ENCODE results near the gene TMEM8B. TPM values are rescaled to one million over a fixed set of nuclear protein-coding genes. Genes with fewer than 3 reads are reported as not detected.
"Not testable (repeated sequence)": the region's sequence is repeated elsewhere in the genome, so short reads cannot be mapped to it uniquely, and the experiment has no call there.

Gene TMEM8B
- total RNA-seq, 4 donors from 2014 or later = 11.7 to 23.8 (median 18.6) TPM

GRCh38 chr9:35910613-35911359 lies 81.8 kb downstream of the TMEM8B start:
- Histone ChIP-seq H3K4me1 (peaks cover 18 to 77% (median 53%) of the 10 kb centered on the region in 3 donors), H3K36me3 (no peaks in the 10 kb centered on the region), H3K4me3 (peak overlapping the region in 1 of 2 donors; percentile 23), H3K27me3 (no peaks in the 10 kb centered on the region), H3K9me3 (no peaks in the 10 kb centered on the region), H3K27ac (peak overlapping the region; percentile 82 to 96 (median 90))
- no peak for TF ChIP-seq POLR2A (IDR thresholded peaks at IDR 0.05)
- no peak for TF ChIP-seq POLR2AphosphoS5 (IDR thresholded peaks at IDR 0.05)
- peak in 3 of 4 experiments; percentile 46 to 71 (median 51) for TF ChIP-seq CTCF (IDR thresholded peaks at IDR 0.05)
- TF ChIP-seq EP300 (IDR thresholded peaks at IDR 0.05) = no peak
- no peak for ATAC-seq
- WGBS, 2 donors (ENCODE audit: low coverage in 1 of 2) = 46 to 70% methylated on average over 3 to 9 of the region's 14 CpGs

- no peak overlapping the region for H3K4me3 ChIP-seq
- H3K9me3 ChIP-seq = no peaks in the 10 kb centered on the region
- no peak for ATAC-seq
- no peak for TF ChIP-seq POLR2AphosphoS5 (IDR thresholded peaks at IDR 0.05)
- TF ChIP-seq POLR2A (IDR thresholded peaks at IDR 0.05) = no peak
- TF ChIP-seq CTCF (IDR thresholded peaks at IDR 0.05) = no peak
- no peak for TF ChIP-seq EP300 (IDR thresholded peaks at IDR 0.05)
- H3K27ac ChIP-seq = peak overlapping the region in 2 of 4 donors; percentile 89 to 92
- WGBS, 2 donors (ENCODE audit: low coverage in 1 of 2) = 66 to 72% methylated on average over 3 to 9 of the region's 10 CpGs
- H3K36me3 ChIP-seq = no peaks in the 10 kb centered on the region
- H3K4me1 ChIP-seq = peaks cover 14 to 68% (median 44%) of the 10 kb centered on the region in 3 donors
- no peaks in the 10 kb centered on the region for H3K27me3 ChIP-seq
Observed at GRCh38 chr9:35911690-35912089, 82.7 kb downstream of the TMEM8B start.

- peaks cover 13 to 65% (median 33%) of the 10 kb centered on the region in 3 donors for H3K4me1 ChIP-seq
- no peak for ATAC-seq
- H3K27ac ChIP-seq = peak overlapping the region in 2 of 4 donors; percentile 89 to 92
- peak overlapping the region in 1 of 2 donors; percentile 8 for H3K4me3 ChIP-seq
- H3K9me3 ChIP-seq = no peaks in the 10 kb centered on the region
- no peaks in the 10 kb centered on the region for H3K27me3 ChIP-seq
- WGBS, 2 donors (ENCODE audit: low coverage in 1 of 2) = 82% methylated on average over 8 of the region's 10 CpGs; no CpG with 5 or more reads in 1 of the 2 donors
- no peaks in the 10 kb centered on the region for H3K36me3 ChIP-seq
- TF ChIP-seq CTCF (IDR thresholded peaks at IDR 0.05) (no peak), EP300 (IDR thresholded peaks at IDR 0.05) (no peak), POLR2AphosphoS5 (IDR thresholded peaks at IDR 0.05) (no peak), POLR2A (IDR thresholded peaks at IDR 0.05) (no peak)
Observed at GRCh38 chr9:35912791-35913400, 83.9 kb downstream of the TMEM8B start.

GRCh38 chr9:35913429-35913828 lies 84.4 kb downstream of the TMEM8B start:
- not testable (repeated sequence) for H3K4me3 ChIP-seq, H3K27ac ChIP-seq, H3K27me3 ChIP-seq, H3K9me3 ChIP-seq, ATAC-seq, H3K36me3 ChIP-seq
- H3K4me1 ChIP-seq = peaks cover 10 to 62% (median 28%) of the 10 kb centered on the region in 3 donors

- Histone ChIP-seq H3K27ac (peak overlapping the region in 2 of 4 donors; percentile 2 to 30), H3K36me3 (no peaks in the 10 kb centered on the region), H3K9me3 (no peaks in the 10 kb centered on the region), H3K27me3 (no peaks in the 10 kb centered on the region), H3K4me3 (no peak overlapping the region), H3K4me1 (peaks cover under 1 to 58% (median 19%) of the 10 kb centered on the region in 3 donors)
- 34 to 38% methylated on average over 4 to 7 of the region's 9 CpGs for WGBS, 2 donors (ENCODE audit: low coverage in 1 of 2)
- peak; percentile 62 for ATAC-seq
- TF ChIP-seq CTCF (IDR thresholded peaks at IDR 0.05) = no peak
- no peak for TF ChIP-seq POLR2AphosphoS5 (IDR thresholded peaks at IDR 0.05)
- TF ChIP-seq POLR2A (IDR thresholded peaks at IDR 0.05) = no peak
- TF ChIP-seq EP300 (IDR thresholded peaks at IDR 0.05) = no peak
Observed at GRCh38 chr9:35914301-35914807, 85.3 kb downstream of the TMEM8B start.

Small RNA genes within 50 kb of the gene (small RNA-seq; reads per million reads assigned to genes)
- gene HINT2 = 0 to 0.13 (median 0.04) reads per million in 4 donors

Other genes starting within 250 kb of the TMEM8B start
- gene TESK1, start 224.0 kb upstream of the TMEM8B start, total RNA-seq = 10 to 100 TPM; 38.2 to 77.1 (median 40.2) TPM
- 1 to 10 TPM; 1.0 to 2.0 (median 1.5) TPM for gene CD72, start 210.8 kb upstream of the TMEM8B start, total RNA-seq
- gene SIT1, start 178.3 kb upstream of the TMEM8B start, total RNA-seq = 1 to 10 TPM in 3 of 4 donors, not detected in 1; 1.2 to 1.6 (median 1.6) TPM
- gene RMRP, start 171.2 kb upstream of the TMEM8B start, total RNA-seq = 1,000 to 10,000 TPM; 1,650 to 4,855 (median 3,807) TPM
- 10 to 100 TPM; 61.9 to 94.2 (median 87.0) TPM for gene CCDC107, start 170.9 kb upstream of the TMEM8B start, total RNA-seq
- gene ARHGEF39, start 164.0 kb upstream of the TMEM8B start, total RNA-seq = 1 to 10 TPM in 2 of 4 donors, under 1 TPM in 2; 0.52 to 2.2 (median 0.81) TPM
- gene CA9, start 155.3 kb upstream of the TMEM8B start, total RNA-seq = 1 to 10 TPM in 1 of 4 donors, not detected in 3; 3.9 TPM
- gene TPM2, start 139.3 kb upstream of the TMEM8B start, total RNA-seq = over 10,000 TPM in 3 of 4 donors, 1,000 to 10,000 TPM in 1; 7,572 to 13,568 (median 12,084) TPM
- gene TLN1, start 97.0 kb upstream of the TMEM8B start, total RNA-seq = 1,000 to 10,000 TPM in 3 of 4 donors, 100 to 1,000 TPM in 1; 888 to 1,583 (median 1,047) TPM
- 100 to 1,000 TPM in 1 of 4 donors, 10 to 100 TPM in 3; 75.0 to 104 (median 83.7) TPM for gene CREB3, start 96.6 kb upstream of the TMEM8B start, total RNA-seq
- 10 to 100 TPM; 35.3 to 81.1 (median 54.3) TPM for gene GBA2, start 80.0 kb upstream of the TMEM8B start, total RNA-seq
- 10 to 100 TPM; 19.7 to 34.4 (median 23.4) TPM for gene RGP1, start 79.9 kb upstream of the TMEM8B start, total RNA-seq
- 1 to 10 TPM in 1 of 4 donors, not detected in 3; 2.0 TPM for gene MSMP, start 75.0 kb upstream of the TMEM8B start, total RNA-seq
- gene NPR2, start 37.6 kb upstream of the TMEM8B start, total RNA-seq = 10 to 100 TPM; 12.7 to 39.3 (median 34.5) TPM
- 1 to 10 TPM in 3 of 4 donors, under 1 TPM in 1; 0.81 to 2.1 (median 1.4) TPM for gene SPAG8, start 17.0 kb upstream of the TMEM8B start, total RNA-seq
- gene HINT2, start 14.2 kb upstream of the TMEM8B start, total RNA-seq = 10 to 100 TPM; 12.7 to 29.4 (median 18.7) TPM
- not detected for gene FAM221B, start 496 bp upstream of the TMEM8B start, total RNA-seq
- gene OR13J1, start 41.2 kb downstream of the TMEM8B start, total RNA-seq = not detected
- 10 to 100 TPM in 3 of 4 donors, 1 to 10 TPM in 1; 4.0 to 32.7 (median 17.0) TPM for gene HRCT1, start 77.0 kb downstream of the TMEM8B start, total RNA-seq
- 1 to 10 TPM in 3 of 4 donors, under 1 TPM in 1; 0.62 to 5.5 (median 2.6) TPM for gene SPAAR, start 80.3 kb downstream of the TMEM8B start, total RNA-seq
- not detected for gene OR2S2, start 128.9 kb downstream of the TMEM8B start, total RNA-seq
- 10 to 100 TPM; 12.6 to 29.5 (median 18.6) TPM for gene RECK, start 207.7 kb downstream of the TMEM8B start, total RNA-seq

All from gastroesophageal sphincter (tissue), 4 donors.